Duodenal mucosa (tissue), 2 donors: Measurements from ENCODE around the gene TNNI3.
"Not testable (repeated sequence)": the region's sequence is repeated elsewhere in the genome, so short reads cannot be mapped to it uniquely, and the experiment has no call there.

Source experiments
- H3K27ac ChIP-seq: one replicate; pipeline ENCODE4 v1.7.0; 2013; ENCODE audit warnings: low read depth, low read length
- H3K27me3 ChIP-seq, 2 donors: one replicate each; pipeline ENCODE4 v1.7.0; 2013; ENCODE audit warnings: low read length in 2 of 2, control low read depth in 1 of 2; ENCODE audit not compliant: insufficient read depth in 2 of 2, control insufficient read depth in 1 of 2
- H3K36me3 ChIP-seq, 2 donors: one replicate each; pipeline ENCODE4 v1.7.0; 2013; ENCODE audit warnings: low read length in 2 of 2, control low read depth in 1 of 2; ENCODE audit not compliant: insufficient read depth in 2 of 2, control insufficient read depth in 1 of 2
- H3K4me1 ChIP-seq, 2 donors: one replicate each; pipeline ENCODE4 v1.7.0; 2013; ENCODE audit warnings: low read length in 2 of 2, control low read depth in 1 of 2; ENCODE audit not compliant: insufficient read depth in 2 of 2, control insufficient read depth in 1 of 2
- H3K4me3 ChIP-seq, 2 donors: one replicate each; pipeline ENCODE4 v1.7.0; 2013; ENCODE audit warnings: low read length in 2 of 2, low read depth in 1 of 2
- H3K9ac ChIP-seq, 2 donors: one replicate each; pipeline ENCODE4 v1.7.0; 2013; ENCODE audit warnings: low read length in 2 of 2, low read depth in 1 of 2
- H3K9me3 ChIP-seq, 2 donors: one replicate each; pipeline ENCODE4 v1.7.0; 2013; ENCODE audit warnings: low read length in 2 of 2, control low read depth in 1 of 2; ENCODE audit not compliant: control insufficient read depth in 1 of 2

Gene TNNI3

GRCh38 chr19:55160128-55160985 lies 2.8 kb upstream of the TNNI3 start:
- Histone ChIP-seq H3K9me3 (no peaks in the 10 kb centered on the region), H3K4me3 (no peak overlapping the region), H3K36me3 (no peaks in the 10 kb centered on the region), H3K27ac (no peak overlapping the region), H3K9ac (no peak overlapping the region), H3K4me1 (peaks cover 0 to 10% of the 10 kb centered on the region in 2 donors), H3K27me3 (peaks cover 18 to 19% of the 10 kb centered on the region in 2 donors)

DNA sequence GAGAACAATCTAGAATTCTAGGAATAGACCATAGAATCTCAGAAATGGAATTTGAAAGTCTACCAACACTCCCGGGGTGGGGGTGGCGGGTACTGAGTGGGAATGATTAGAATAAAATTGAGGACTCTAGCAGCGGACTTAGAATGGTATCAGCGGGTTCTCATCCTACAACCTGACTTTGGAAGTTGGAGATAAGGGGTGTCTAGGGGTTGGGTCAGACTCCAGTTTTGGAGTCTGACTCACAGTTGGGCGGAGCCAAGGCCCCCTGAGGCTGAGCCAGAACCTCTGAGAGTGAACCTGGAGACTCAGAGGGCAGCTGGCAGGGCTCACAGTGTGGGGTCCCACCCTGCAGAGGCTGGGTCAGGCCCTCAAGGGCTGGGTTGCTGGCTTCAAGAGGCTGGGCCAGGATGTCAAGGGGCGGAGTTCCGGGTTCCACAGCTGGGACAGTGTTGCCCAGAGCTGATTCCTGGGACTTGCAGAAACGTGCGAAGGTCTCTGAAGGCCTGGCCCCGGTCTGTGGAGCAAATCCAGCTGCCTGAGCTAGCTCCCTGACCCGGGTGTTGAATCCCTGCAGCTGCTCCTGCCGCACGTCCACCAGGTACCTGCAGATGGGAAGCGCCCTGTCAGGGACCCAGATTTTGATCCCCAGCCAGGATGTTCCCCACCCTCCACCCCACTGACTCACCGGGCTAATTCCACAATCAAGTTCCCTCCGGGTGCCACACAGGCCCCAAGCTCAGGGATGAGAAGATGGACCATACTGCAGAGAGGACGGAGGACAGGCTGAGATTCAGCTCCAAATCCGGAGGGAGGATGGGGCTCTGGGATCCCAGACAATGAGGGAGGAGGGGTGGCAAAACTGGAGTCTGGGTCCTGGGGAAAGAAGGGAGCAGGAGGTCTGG lies 1.6 kb upstream of the TNNI3 start:
- Histone ChIP-seq H3K4me3 (no peak overlapping the region), H3K27ac (no peak overlapping the region), H3K36me3 (no peaks in the 10 kb centered on the region), H3K9me3 (no peaks in the 10 kb centered on the region), H3K4me1 (peaks cover 0 to 10% of the 10 kb centered on the region in 2 donors), H3K9ac (no peak overlapping the region), H3K27me3 (peaks cover 19 to 20% of the 10 kb centered on the region in 2 donors)

DNA sequence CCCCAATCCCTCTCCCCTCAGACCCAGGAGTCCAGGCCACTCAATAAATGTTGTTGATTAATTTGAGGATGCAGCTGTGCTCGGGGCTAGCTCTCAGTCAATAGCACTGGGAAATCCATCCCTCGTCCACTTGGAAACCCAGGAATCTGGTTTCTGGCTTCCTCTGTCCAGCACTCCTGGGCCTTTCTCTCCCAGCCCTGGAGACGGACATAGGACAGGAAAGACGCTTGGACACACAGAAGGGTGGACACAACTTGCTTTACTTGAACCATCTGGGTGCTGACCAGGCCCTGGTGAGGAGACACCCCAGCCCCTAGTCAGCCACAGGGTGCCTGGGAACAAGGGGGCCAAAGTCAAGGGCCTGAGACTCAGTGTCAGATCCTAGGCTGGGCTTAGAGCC lies 891 bp upstream of the TNNI3 start:
- H3K4me1 ChIP-seq = peaks cover 0 to 10% of the 10 kb centered on the region in 2 donors
- H3K9me3 ChIP-seq = no peaks in the 10 kb centered on the region
- no peak overlapping the region for H3K4me3 ChIP-seq
- no peak overlapping the region for H3K27ac ChIP-seq
- peaks cover 19% of the 10 kb centered on the region in 2 donors for H3K27me3 ChIP-seq
- H3K36me3 ChIP-seq = no peaks in the 10 kb centered on the region
- no peak overlapping the region for H3K9ac ChIP-seq

DNA sequence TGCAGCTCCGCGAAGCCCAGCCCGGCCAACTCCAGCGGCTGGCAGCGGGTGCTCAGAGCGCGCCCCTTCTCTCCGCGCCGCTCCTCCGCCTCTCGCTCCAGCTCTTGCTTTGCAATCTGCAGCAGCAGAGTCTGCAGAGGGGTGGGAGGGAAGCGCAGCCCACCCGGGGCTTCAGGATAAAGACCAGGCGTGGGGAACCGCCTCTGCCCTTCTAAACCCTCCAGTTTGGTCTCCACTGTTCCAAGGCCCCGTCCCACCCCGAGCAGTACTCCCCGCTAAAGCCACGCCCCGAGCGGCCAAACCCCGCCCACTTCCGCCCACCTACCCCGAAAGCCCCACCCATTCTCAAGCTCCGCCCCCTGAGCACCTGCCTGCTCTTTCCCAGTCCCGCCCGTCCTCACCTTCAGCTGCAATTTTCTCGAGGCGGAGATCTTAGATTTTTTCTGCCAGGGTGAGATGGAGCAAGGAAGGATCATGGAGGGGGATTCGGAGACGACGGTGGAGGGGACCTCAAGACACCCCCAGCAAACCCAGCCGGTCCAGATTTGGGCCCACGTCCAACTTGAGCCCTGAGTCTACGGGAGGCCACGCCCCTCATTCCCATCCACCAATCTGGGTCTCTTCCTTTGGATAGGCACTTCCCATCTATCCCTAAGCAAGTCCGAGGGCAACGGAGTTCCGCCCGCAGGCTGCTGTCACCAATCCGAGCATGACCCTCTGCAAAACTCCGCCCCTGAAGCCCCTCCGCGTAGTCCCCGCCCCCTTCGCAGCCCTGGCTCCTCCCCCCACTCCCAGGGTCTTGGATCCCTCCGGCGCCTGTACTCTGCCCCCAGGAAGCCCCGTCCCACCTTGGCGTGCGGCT lies 1.1 kb downstream of the TNNI3 start:
- no peak overlapping the region for H3K9ac ChIP-seq
- H3K27me3 ChIP-seq = peaks cover 7 to 15% of the 10 kb centered on the region in 2 donors
- H3K9me3 ChIP-seq = no peaks in the 10 kb centered on the region
- H3K4me1 ChIP-seq = peaks cover 0 to 10% of the 10 kb centered on the region in 2 donors
- peak overlapping the region in 1 of 2 donors; percentile 21 for H3K4me3 ChIP-seq
- no peak overlapping the region for H3K27ac ChIP-seq
- H3K36me3 ChIP-seq = no peaks in the 10 kb centered on the region

DNA sequence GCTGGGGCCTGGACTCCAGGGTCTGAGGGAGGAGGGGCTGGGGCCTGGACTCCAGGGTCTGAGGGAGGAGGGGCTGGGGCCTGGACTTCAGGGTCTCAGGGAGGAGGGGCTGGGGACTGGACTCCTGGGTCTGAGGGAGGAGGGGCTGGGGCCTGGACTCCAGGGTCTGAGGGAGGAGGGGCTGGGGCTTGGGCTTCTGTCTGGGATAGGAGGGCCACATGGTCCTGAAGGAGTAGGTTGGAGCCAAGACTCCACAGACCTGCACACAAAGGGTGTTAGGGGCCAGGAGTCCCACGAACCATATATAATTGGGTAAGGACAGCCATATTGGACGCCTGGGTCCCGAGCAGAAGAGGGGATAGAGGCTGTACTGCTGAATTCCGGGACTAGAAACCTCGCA lies 1.7 kb downstream of the TNNI3 start:
- Histone ChIP-seq H3K27me3 (peaks cover 7 to 11% of the 10 kb centered on the region in 2 donors), H3K4me1 (peaks cover 0 to 10% of the 10 kb centered on the region in 2 donors), H3K4me3 (peak overlapping the region in 1 of 2 donors; percentile 21)
- H3K36me3 ChIP-seq, H3K9ac ChIP-seq, H3K27ac ChIP-seq, H3K9me3 ChIP-seq: not testable (repeated sequence)

DNA sequence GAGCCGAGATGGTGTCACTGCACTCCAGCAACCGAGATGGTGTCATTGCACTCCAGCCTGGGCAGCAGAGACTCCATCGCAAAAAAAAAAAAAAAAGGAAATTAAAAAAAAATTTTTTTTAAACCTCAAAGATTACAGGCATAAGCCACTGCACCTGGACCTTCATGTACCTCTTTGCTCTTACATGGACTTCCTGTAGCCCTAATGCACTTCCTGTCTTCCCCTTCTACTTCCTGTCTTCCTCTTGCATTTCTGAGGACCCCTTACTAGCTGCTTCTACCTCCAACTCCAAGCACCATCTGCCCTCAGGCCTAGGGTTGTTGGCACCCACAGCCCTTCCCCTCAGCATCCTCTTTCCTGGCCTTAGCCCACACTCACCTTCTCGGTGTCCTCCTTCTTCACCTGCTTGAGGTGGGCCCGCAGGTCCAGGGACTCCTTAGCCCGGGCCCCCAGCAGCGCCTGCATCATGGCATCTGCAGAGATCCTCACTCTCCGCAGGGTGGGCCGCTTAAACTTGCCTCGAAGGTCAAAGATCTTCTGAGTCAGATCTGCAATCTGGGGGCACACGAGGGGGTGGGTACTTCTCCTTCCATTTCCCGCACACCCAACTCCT lies 3.8 kb downstream of the TNNI3 start:
- H3K27ac ChIP-seq = no peak overlapping the region

DNA sequence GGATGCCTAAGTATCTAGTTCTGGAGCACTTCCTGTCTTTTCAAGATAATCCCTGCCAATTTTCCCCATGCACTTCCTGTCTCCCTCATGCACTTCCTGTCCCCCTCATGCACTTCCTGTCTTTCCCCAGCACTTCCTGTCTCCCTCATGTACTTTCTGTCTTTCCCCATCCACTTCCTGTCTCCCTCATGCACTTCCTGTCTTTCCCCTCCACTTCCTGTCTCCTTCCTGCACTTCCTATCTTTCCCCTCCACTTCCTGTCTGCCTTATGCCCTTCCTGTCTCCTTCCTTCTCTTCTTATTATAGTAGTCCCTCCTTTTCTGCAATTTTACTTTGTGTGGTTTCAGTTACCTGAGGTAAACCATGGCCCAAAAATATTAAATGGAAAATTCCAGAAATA lies 5.5 kb downstream of the TNNI3 start:
- H3K4me1 ChIP-seq = no peaks in the 10 kb centered on the region
- H3K9ac ChIP-seq = no peak overlapping the region
- H3K27ac ChIP-seq = no peak overlapping the region
- no peak overlapping the region for H3K4me3 ChIP-seq
- H3K27me3 ChIP-seq = peaks cover 18 to 25% of the 10 kb centered on the region in 2 donors
- H3K36me3 ChIP-seq = no peaks in the 10 kb centered on the region
- no peaks in the 10 kb centered on the region for H3K9me3 ChIP-seq

More for the DNA sequence above, 3.8 kb downstream of the TNNI3 start:
- H3K4me1 ChIP-seq = no peaks in the 10 kb centered on the region
- no peaks in the 10 kb centered on the region for H3K36me3 ChIP-seq
- no peak overlapping the region for H3K9ac ChIP-seq
- peaks cover 12 to 19% of the 10 kb centered on the region in 2 donors for H3K27me3 ChIP-seq
- no peak overlapping the region for H3K4me3 ChIP-seq
- no peaks in the 10 kb centered on the region for H3K9me3 ChIP-seq

- H3K4me3 ChIP-seq = no peak within 1 kb of the TSS
- peaks cover 22 to 27% of the 10 kb centered on the region in 2 donors for H3K27me3 ChIP-seq
- no peak within 1 kb of the TSS for H3K27ac ChIP-seq
- no peaks in the 10 kb centered on the region for H3K36me3 ChIP-seq
- no peaks in the 10 kb centered on the region for H3K9me3 ChIP-seq
- no peak within 1 kb of the TSS for H3K9ac ChIP-seq
- H3K4me1 ChIP-seq = no peaks in the 10 kb centered on the region
These were observed 8.2 kb downstream of the TNNI3 start, which contains the start of gene TNNT1 for GRCh38 chr19:55149078-55150003. Gene TNNT1, minus strand, starts transcription at chr19:55149206. Its CDS starts 2,049 bp downstream, at chr19:55147157.
